ENCODE data around the gene CDH4. TPM values are rescaled to one million over a fixed set of nuclear protein-coding genes. Genes with fewer than 3 reads are reported as not detected.

CDH4 gene
- total RNA-seq, 1 donor from 2014 or later: 39.7 TPM

DNA sequence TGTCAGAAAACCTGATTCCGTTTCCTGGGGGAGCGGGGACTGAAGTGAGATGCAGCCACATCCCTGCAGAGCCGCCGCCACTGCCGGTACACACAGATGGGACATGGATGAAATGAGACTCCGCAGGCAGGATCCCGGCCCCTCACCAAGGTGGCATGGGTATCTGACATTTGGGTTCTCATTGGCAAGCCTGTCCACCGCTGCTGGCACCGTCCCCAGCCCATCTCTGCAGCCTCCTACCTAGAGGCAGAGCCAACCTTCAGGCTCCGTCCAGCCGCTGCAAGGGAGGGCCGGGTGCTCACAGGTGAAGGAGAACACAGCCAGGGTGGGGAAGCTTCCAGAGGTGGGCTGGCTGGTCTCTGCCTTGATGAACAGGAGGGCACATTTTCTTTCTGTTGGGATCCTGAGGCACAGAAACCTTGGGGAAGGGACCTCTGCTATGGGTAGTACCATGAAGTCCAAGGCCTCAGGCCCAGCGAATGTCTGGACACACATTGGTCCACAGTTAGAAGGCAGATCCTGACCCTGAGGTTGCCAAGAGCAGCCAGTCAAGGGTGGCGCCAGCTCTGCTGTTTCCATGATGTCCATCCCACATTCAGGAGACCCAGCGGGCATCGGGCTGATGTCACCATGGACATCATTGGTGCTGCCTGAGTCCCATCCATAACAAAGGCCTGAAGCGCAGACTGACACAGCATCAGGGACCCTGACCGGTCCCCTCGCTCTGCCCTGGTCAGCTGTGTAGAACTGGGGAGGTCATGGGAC is 636.2 kb downstream of the CDH4 start:
- Histone ChIP-seq H3K36me3 (ENCODE audit: control insufficient read depth, insufficient read depth, low read length) (no peaks in the 10 kb centered on the region), H3K27me3 (ENCODE audit: control insufficient read depth, insufficient read depth, low read length) (peaks cover 5% of the 10 kb centered on the region), H3K4me3 (ENCODE audit: low read depth, low read length) (no peak overlapping the region)
- no peak for DNase-seq (ENCODE audit: low read depth)
- TF ChIP-seq, protein P1, sequence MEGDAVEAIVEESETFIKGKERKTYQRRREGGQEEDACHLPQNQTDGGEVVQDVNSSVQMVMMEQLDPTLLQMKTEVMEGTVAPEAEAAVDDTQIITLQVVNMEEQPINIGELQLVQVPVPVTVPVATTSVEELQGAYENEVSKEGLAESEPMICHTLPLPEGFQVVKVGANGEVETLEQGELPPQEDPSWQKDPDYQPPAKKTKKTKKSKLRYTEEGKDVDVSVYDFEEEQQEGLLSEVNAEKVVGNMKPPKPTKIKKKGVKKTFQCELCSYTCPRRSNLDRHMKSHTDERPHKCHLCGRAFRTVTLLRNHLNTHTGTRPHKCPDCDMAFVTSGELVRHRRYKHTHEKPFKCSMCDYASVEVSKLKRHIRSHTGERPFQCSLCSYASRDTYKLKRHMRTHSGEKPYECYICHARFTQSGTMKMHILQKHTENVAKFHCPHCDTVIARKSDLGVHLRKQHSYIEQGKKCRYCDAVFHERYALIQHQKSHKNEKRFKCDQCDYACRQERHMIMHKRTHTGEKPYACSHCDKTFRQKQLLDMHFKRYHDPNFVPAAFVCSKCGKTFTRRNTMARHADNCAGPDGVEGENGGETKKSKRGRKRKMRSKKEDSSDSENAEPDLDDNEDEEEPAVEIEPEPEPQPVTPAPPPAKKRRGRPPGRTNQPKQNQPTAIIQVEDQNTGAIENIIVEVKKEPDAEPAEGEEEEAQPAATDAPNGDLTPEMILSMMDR (IDR thresholded peaks at IDR 0.05; ENCODE audit: insufficient read depth, low read length, poor library complexity, severe bottlenecking): no peak

- DNase-seq (ENCODE audit: low read depth): no peak
- TF ChIP-seq, protein P1 (IDR thresholded peaks at IDR 0.05; ENCODE audit: insufficient read depth, low read length, poor library complexity, severe bottlenecking): no peak
- H3K27me3 ChIP-seq (ENCODE audit: control insufficient read depth, insufficient read depth, low read length): no peaks in the 10 kb centered on the region
- H3K4me3 ChIP-seq (ENCODE audit: low read depth, low read length): no peak overlapping the region
- H3K36me3 ChIP-seq (ENCODE audit: control insufficient read depth, insufficient read depth, low read length): no peaks in the 10 kb centered on the region
Measured at GRCh38 chr20:61889659-61890058, 637.6 kb downstream of the CDH4 start.

DNA sequence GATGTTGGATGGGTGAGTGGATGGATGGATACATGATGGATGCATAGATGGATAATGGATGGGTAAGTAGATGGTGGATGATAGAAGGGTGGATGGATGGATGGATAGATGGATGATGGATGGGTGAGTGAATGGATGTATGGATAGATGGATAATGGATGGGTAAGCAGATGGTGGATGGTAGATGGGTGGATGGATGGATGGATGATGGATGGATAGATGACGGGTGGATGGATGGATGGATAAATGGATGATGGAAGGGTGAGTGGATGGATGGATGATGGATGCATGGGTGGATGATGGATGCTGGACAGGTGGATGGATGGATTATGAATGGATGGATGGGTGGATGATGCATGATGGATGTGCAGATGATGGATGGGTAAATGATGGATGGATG is 638.1 kb downstream of the CDH4 start:
- TF ChIP-seq, protein P1 (IDR thresholded peaks at IDR 0.05; ENCODE audit: insufficient read depth, low read length, poor library complexity, severe bottlenecking): no peak

DNA sequence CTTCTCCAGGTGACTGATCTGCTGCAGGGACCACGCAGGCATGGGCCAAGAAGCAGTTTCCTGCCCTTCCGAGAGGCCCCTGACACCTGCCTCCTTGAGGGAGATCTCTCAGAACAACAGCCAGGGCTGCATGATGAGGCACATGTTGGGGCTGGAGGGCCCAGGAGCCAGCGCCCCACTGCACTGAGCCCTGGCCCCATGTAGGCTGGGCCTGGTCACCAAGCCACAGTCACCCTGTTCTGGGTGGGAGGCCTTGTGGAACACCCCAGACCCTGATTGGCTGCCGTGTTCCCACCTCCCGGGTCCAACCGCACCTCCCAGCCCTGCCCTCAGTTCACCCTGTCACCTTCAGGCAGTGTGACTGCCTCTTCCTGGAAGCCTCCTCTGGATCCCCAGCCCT is 639.4 kb downstream of the CDH4 start:
- H3K4me3 ChIP-seq (ENCODE audit: low read depth, low read length): no peak overlapping the region
- no peaks in the 10 kb centered on the region for H3K27me3 ChIP-seq (ENCODE audit: control insufficient read depth, insufficient read depth, low read length)
- DNase-seq (ENCODE audit: low read depth): no peak
- H3K36me3 ChIP-seq (ENCODE audit: control insufficient read depth, insufficient read depth, low read length): no peaks in the 10 kb centered on the region
- TF ChIP-seq, protein P1 (IDR thresholded peaks at IDR 0.05; ENCODE audit: insufficient read depth, low read length, poor library complexity, severe bottlenecking): no peak

More for the DNA sequence above, 638.1 kb downstream of the CDH4 start:
- H3K36me3 ChIP-seq (ENCODE audit: control insufficient read depth, insufficient read depth, low read length): no peaks in the 10 kb centered on the region
- no peak overlapping the region for H3K4me3 ChIP-seq (ENCODE audit: low read depth, low read length)
- no peak for DNase-seq (ENCODE audit: low read depth)
- H3K27me3 ChIP-seq (ENCODE audit: control insufficient read depth, insufficient read depth, low read length): no peaks in the 10 kb centered on the region

DNA sequence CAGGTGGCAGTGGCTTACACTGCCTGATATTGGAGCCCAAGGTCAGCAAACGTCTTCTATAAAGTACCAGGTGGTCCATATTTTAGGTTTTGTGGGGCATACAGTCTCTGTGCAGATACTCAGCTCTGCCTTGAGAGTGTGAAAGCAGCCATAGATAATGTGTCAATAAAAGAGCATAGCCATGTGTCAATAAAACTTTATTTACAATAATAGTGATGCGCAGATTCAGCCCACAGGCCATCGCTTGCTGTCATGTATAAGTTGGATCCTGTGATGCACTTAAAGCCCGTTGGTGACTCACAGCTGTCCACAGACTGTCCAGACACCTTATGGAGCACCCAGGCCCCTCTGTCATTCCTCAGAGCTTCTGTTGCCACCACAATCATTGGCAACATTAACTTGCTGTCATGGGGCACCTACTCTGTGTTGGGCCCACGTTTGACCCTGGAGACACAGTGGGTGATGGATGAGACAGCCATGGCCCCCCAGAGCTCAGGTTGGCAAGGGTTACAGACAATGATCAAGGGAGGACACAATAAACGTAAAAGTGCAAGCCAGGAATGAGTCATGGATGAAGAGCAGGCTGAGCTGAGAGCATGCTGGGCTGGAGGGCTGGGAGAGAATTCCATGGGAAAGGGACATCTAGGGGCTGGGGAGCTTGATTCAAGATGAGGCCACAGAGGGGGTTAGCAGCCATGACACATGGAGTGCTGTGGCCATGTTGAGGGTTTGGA is 640.0 kb downstream of the CDH4 start:
- Histone ChIP-seq H3K36me3 (ENCODE audit: control insufficient read depth, insufficient read depth, low read length) (no peaks in the 10 kb centered on the region), H3K4me3 (ENCODE audit: low read depth, low read length) (no peak overlapping the region), H3K27me3 (ENCODE audit: control insufficient read depth, insufficient read depth, low read length) (no peaks in the 10 kb centered on the region)
- DNase-seq (ENCODE audit: low read depth): no peak
- TF ChIP-seq, protein P1 (IDR thresholded peaks at IDR 0.05; ENCODE audit: insufficient read depth, low read length, poor library complexity, severe bottlenecking): no peak
